ENCODE results near the gene FOXD2.

Gene FOXD2

GRCh38 chr1:47412437-47412836 is 25.4 kb upstream of the FOXD2 start:
- in situ Hi-C loops (cut with MboI; ENCODE audit: low sequenced_read_pairs, unreplicated experiment): no loop called here
- no peak for TF ChIP-seq CTCF (IDR thresholded peaks at IDR 0.05; ENCODE audit: borderline replicate concordance, control extremely low read depth, extremely low read depth, insufficient read depth, missing control alignments)
- DNase-seq (ENCODE audit: low spot score): no peak

- DNase-seq (ENCODE audit: low spot score): no peak
- no peak for TF ChIP-seq CTCF (IDR thresholded peaks at IDR 0.05; ENCODE audit: borderline replicate concordance, control extremely low read depth, extremely low read depth, insufficient read depth, missing control alignments)
- in situ Hi-C loops (cut with MboI; ENCODE audit: low sequenced_read_pairs, unreplicated experiment): no loop called here
Observed at GRCh38 chr1:47415728-47416318, 22.0 kb upstream of the FOXD2 start, which contains the start of gene FOXE3. FOXE3 (plus strand) TSS chr1:47416285; CDS start chr1:47416316, 31 bp downstream.

DNA sequence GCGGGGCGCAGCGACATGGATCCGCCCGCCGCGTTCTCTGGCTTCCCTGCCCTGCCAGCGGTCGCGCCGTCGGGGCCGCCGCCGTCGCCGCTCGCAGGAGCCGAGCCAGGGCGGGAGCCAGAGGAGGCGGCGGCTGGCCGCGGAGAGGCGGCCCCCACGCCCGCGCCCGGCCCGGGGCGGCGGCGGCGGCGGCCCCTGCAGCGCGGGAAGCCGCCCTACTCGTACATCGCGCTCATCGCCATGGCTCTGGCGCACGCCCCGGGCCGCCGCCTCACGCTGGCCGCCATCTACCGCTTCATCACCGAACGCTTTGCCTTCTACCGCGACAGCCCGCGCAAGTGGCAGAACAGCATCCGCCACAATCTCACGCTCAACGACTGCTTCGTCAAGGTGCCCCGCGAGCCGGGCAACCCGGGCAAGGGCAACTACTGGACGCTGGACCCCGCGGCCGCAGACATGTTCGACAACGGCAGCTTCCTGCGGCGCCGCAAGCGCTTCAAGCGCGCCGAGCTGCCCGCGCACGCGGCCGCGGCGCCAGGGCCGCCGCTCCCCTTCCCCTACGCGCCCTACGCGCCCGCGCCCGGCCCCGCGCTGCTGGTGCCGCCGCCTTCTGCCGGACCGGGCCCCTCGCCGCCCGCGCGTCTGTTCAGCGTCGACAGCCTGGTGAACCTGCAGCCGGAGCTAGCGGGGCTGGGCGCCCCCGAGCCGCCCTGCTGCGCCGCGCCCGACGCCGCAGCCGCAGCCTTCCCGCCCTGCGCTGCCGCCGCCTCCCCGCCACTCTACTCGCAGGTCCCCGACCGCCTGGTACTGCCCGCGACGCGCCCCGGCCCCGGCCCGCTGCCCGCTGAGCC is 21.3 kb upstream of the FOXD2 start:
- in situ Hi-C loops (cut with MboI; ENCODE audit: low sequenced_read_pairs, unreplicated experiment): no loop called here
- no peak for DNase-seq (ENCODE audit: low spot score)
- TF ChIP-seq CTCF (IDR thresholded peaks at IDR 0.05; ENCODE audit: borderline replicate concordance, control extremely low read depth, extremely low read depth, insufficient read depth, missing control alignments): no peak

DNA sequence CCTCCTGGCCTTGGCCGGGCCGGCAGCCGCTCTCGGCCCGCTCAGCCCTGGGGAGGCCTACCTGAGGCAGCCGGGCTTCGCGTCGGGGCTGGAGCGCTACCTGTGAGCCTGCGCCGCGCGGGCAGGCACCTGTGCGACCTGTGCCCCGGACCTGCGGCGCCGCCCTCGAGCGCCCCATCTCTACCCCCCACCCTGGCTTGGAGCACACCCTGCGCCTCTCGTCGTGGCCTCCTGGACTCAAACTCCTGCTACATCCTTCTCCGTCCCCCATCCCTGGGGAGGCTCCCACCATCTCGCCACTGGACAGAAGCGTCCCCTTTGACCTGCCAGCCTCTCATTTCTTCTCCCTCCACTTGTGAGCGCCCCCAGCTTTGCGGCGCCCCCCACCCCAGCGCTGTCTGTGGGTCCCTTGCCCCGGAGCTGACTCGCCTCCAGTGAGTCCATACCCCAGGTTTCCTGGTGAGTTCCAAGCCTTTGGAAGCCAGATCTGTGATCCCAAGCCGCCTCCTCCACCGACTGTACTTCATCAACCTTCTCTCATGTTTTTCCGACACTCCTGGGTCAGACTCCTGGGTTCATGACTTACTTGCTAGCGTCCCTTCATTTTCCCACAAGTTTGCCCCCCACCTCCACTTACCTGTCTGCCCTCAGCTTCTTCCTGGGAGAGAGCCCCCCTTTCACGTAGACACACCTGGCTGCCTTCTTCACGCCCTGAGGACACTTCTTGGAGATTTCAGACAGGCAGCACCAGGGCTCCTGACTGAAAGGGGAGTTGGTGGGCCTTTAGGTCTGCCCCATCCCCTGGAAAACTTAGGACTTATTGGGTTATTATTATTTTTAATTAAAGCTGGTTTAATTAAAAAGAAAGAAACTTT is 20.4 kb upstream of the FOXD2 start:
- in situ Hi-C loops (cut with MboI; ENCODE audit: low sequenced_read_pairs, unreplicated experiment): no loop called here
- no peak for TF ChIP-seq CTCF (IDR thresholded peaks at IDR 0.05; ENCODE audit: borderline replicate concordance, control extremely low read depth, extremely low read depth, insufficient read depth, missing control alignments)
- no peak for DNase-seq (ENCODE audit: low spot score)

DNA sequence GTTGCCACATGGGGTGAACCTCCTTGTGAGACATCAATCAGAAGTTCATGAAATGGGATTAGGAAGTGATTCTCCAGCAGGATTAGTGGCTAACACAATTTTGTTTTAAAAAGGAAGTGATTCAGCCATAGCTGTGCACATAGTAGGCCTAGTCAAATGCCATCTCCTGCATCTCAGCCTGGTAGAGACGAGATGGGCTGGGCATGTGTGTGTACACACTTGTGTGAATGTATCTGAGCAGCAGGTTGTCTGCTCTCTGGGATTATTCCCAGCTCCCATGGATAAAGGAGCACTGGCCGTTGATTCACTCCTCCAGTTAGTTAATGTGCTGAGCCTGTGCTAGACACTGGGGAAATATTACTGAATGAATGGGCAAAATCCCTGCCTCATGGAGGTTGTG is 19.7 kb upstream of the FOXD2 start:
- no peak for TF ChIP-seq CTCF (IDR thresholded peaks at IDR 0.05; ENCODE audit: borderline replicate concordance, control extremely low read depth, extremely low read depth, insufficient read depth, missing control alignments)
- no peak for DNase-seq (ENCODE audit: low spot score)
- in situ Hi-C loops (cut with MboI; ENCODE audit: low sequenced_read_pairs, unreplicated experiment): no loop called here

GRCh38 chr1:47418681-47419325 is 19.0 kb upstream of the FOXD2 start:
- in situ Hi-C loops (cut with MboI; ENCODE audit: low sequenced_read_pairs, unreplicated experiment): no loop called here
- DNase-seq (ENCODE audit: low spot score): no peak
- no peak for TF ChIP-seq CTCF (IDR thresholded peaks at IDR 0.05; ENCODE audit: borderline replicate concordance, control extremely low read depth, extremely low read depth, insufficient read depth, missing control alignments)

Measured in GM13976 (cell line).